GM12878 (cell line): ENCODE results near the gene MRPL22. TPM values are rescaled to one million over a fixed set of nuclear protein-coding genes. Genes with fewer than 3 reads are reported as not detected.

Experiments used
- ATAC-seq: fragments of 200-7000 bp; cut with Tn5 transposase; 3 replicates; pipeline ENCODE4 v1.9.1; 2020; ENCODE audit warnings: mild to moderate bottlenecking, moderate library complexity
- BruUV-seq: library from RNA; stranded (reverse); fragments of 400-500 nt; replicated peaks from 2 replicates; lab custom pipeline; 2021; lab: Mats Ljungman, UMichigan
- CTCF ChIA-PET: fragments of 300-600 bp; sonication (Branson Sonifier 250); formaldehyde crosslinking; extraction: SDS; loops from one replicate; lab custom pipeline; 2021; ENCODE audit warnings: inconsistent platforms; lab: Yijun Ruan, JAX
- POLR2A ChIA-PET: fragments of 350-600 bp; formaldehyde crosslinking; extraction: SDS; loops from one replicate; lab custom pipeline; 2021; ENCODE audit warnings: inconsistent platforms; lab: Charles Lee
- RAD21 ChIA-PET: fragments of 300-600 bp; sonication (Branson Sonifier 250); formaldehyde crosslinking; loops from one replicate; lab custom pipeline; 2023; ENCODE audit warnings: antibody characterized with exemption; ENCODE audit not compliant: unreplicated experiment; lab: Charles Lee
- SMC1A ChIA-PET: fragments of 300-600 bp; sonication (Branson Sonifier 250); formaldehyde crosslinking; loops from one replicate; lab custom pipeline; 2023; ENCODE audit not compliant: unreplicated experiment, uncharacterized antibody; lab: Charles Lee
- DNase-seq: peaks from one replicate; pipeline ENCODE4 v3.0.0-alpha.2; 2011; ENCODE audit warnings: low read depth, low spot score
- FAIRE-seq: peaks from 3 replicates; lab custom pipeline; 2011; peaks lifted over from hg19 to GRCh38; lab: Jason Lieb, UNC
- H2AFZ ChIP-seq: 2 replicates; pipeline ENCODE4 v1.6.0; 2011; ENCODE audit warnings: low read depth, low read length, control low read depth; ENCODE audit not compliant: control insufficient read depth
- H3K27ac ChIP-seq: 2 replicates; pipeline ENCODE4 v1.5.1; 2011; ENCODE audit warnings: control low read depth; ENCODE audit not compliant: control insufficient read depth, insufficient read depth
- H3K27me3 ChIP-seq, 2 experiments: replicated peaks in 1 of 2; 2 replicates each; pipeline versions ENCODE4 v1.6.0 to v1.6.1; 2011; ENCODE audit warnings: low read length in 1 of 2; ENCODE audit not compliant: control insufficient read depth in 2 of 2, insufficient read depth in 2 of 2
- H3K36me3 ChIP-seq, 2 experiments: 2 replicates each; pipeline ENCODE4 v1.5.1; 2011; ENCODE audit warnings: low read length in 1 of 2; ENCODE audit not compliant: control insufficient read depth in 2 of 2, insufficient read depth in 2 of 2
- H3K4me1 ChIP-seq: 2 replicates; pipeline ENCODE4 v1.6.1; 2011; ENCODE audit warnings: mild to moderate bottlenecking, low read length, moderate library complexity, mixed read lengths; ENCODE audit not compliant: control insufficient read depth, insufficient read depth
- H3K4me2 ChIP-seq: 2 replicates; pipeline ENCODE4 v1.6.0; 2011; ENCODE audit warnings: control low read depth; ENCODE audit not compliant: control insufficient read depth, insufficient read depth
- H3K4me3 ChIP-seq: fragments of 200-600 bp; sonication (generic); 2 replicates; pipeline ENCODE4 v1.5.1; 2016
- H3K79me2 ChIP-seq: 2 replicates; pipeline ENCODE4 v1.6.0; 2011; ENCODE audit warnings: low read length; ENCODE audit not compliant: control insufficient read depth, insufficient read depth
- H3K9ac ChIP-seq: 2 replicates; pipeline ENCODE4 v1.8.0; 2011; ENCODE audit warnings: low read length, control low read depth, mixed read lengths; ENCODE audit not compliant: control insufficient read depth, insufficient read depth
- H3K9me3 ChIP-seq: replicated peaks from 3 replicates; pipeline ENCODE4 v1.5.1; 2011; ENCODE audit warnings: mild to moderate bottlenecking, low read length; ENCODE audit not compliant: control insufficient read depth, insufficient read depth
- H4K20me1 ChIP-seq: 2 replicates; pipeline ENCODE4 v1.6.0; 2011; ENCODE audit not compliant: control insufficient read depth, insufficient read depth
- IRF4 ChIP-seq: IDR thresholded peaks from 2 replicates; pipeline ENCODE4 v1.6.1; 2011; ENCODE audit warnings: low read depth, low read length
- JUNB ChIP-seq: IDR thresholded peaks from 2 replicates; pipeline ENCODE4 v1.6.1; 2016; ENCODE audit warnings: antibody characterized with exemption, mild to moderate bottlenecking
- RUNX3 ChIP-seq: IDR thresholded peaks from 2 replicates; pipeline ENCODE4 v1.6.1; 2012; ENCODE audit warnings: low read length, inconsistent platforms
- TCF12 ChIP-seq: IDR thresholded peaks from 2 replicates; pipeline ENCODE4 v1.6.1; 2011; ENCODE audit warnings: low read depth, mild to moderate bottlenecking, low read length
- ZNF217 ChIP-seq: fragments of 450-650 bp; IDR thresholded peaks from 2 replicates; pipeline ENCODE4 v1.6.1; 2017; ENCODE audit warnings: antibody characterized with exemption, mild to moderate bottlenecking
- WGBS: methylation state at CpG from one replicate; pipeline ENCODE4 v1.1.6; 2016; ENCODE audit warnings: low lambda C conversion rate; ENCODE audit not compliant: insufficient replicate concordance, insufficient coverage; ENCODE audit errors: missing lambda C conversion rate; 5-methylcytosine and 5-hydroxymethylcytosine counted together
- in situ Hi-C: fragments of 300-500 bp; cut with MboI; formaldehyde crosslinking; loops from 9 replicates; pipeline ENCODE4 v1.14.3; 2018; ENCODE audit warnings: mixed read lengths
- intact Hi-C: fragments of 100-400 bp; cut with micrococcal nuclease; formaldehyde crosslinking; loops from one replicate; pipeline ENCODE4 v1.14.2; 2022; ENCODE audit not compliant: unreplicated experiment
- polyA plus RNA-seq, 11 experiments: library from polyadenylated mRNA; depleted of rRNA in 4 of 11; unstranded in 6 of 11; stranded (reverse) in 5 of 11; fragments of >200 nt; fragmentation: Nextera tagmentation in 4 of 11; fragmentation: Illumina TruSeq in 1 of 11; extraction: Ambion mirVana in 4 of 11; extraction: Trizol in 1 of 11; gene quantifications; 1 replicate in 1 of 11; 2 replicates in 10 of 11; pipeline versions ENCODE4 v1.2.1 to v1.2.3, GENCODE V29; 2011 to 2016; ENCODE audit warnings: inconsistent platforms in 2 of 11, missing spikeins in 2 of 11, low read depth in 1 of 11
- total RNA-seq, 4 experiments: library from RNA; depleted of rRNA in 3 of 4; stranded (reverse); fragments of >200 nt in 3 of 4; fragmentation: Illumina TruSeq in 1 of 4; extraction: Trizol in 1 of 4; gene quantifications; 2 replicates each; pipeline versions ENCODE4 v1.2.1 to v1.2.3, GENCODE V29; 2013 to 2021

The MRPL22 gene
- total and polyA plus RNA-seq, 10 of the 15 experiments (the other 5 are each of a cell fraction or from before 2014, with no cell fraction given) = 29.7 to 318 (median 93.4) TPM

GRCh38 chr5:155017610-155018009, 76.7 kb downstream of the MRPL22 start:
- H3K4me2 ChIP-seq = no peak overlapping the region; the same call in 1 of the 2 replicates
- H3K4me3 ChIP-seq = no peak overlapping the region
- ATAC-seq = peak; percentile 85
- H3K27ac ChIP-seq = no peak overlapping the region
- H3K79me2 ChIP-seq = no peaks in the 10 kb centered on the region
- intact Hi-C loops = no loop called here
- H4K20me1 ChIP-seq = no peaks in the 10 kb centered on the region
- peak; percentile 83 for FAIRE-seq
- RAD21 ChIA-PET = no interaction called here
- POLR2A ChIA-PET = no interaction called here
- no TSS peak for BruUV-seq
- DNase-seq = no peak
- no peak overlapping the region for H3K9ac ChIP-seq
- H2AFZ ChIP-seq = no peak overlapping the region
- SMC1A ChIA-PET = interaction anchor here (1.5 to 1.6 kb wide), 2 partner anchors 10 to 11 kb away, joined by 3 to 4 read pairs; no protein-coding TSS in a partner anchor
- CTCF ChIA-PET = interaction anchor here (1.2 kb wide), 1 partner anchor 45 kb away, joined by 3 read pairs; no protein-coding TSS in a partner anchor
- 0% methylated on average over 2 of the region's 2 CpGs for WGBS
- TF ChIP-seq JUNB (peak; percentile 71), IRF4 (peak; percentile 55; the same call in 1 of the 2 replicates), TCF12 (peak; percentile 57; the same call in 1 of the 2 replicates), ZNF217 (no peak), RUNX3 (0 out of 2 replicates have a peak, but pooled peaks have one; percentile 22)
- no peaks in the 10 kb centered on the region for H3K36me3 ChIP-seq
- in situ Hi-C loops = no loop called here
- no peaks in the 10 kb centered on the region for H3K27me3 ChIP-seq
- no peaks in the 10 kb centered on the region for H3K9me3 ChIP-seq
- no peaks in the 10 kb centered on the region for H3K4me1 ChIP-seq

Other genes with a start within 250 kb of the MRPL22 start
- 54.0 and 63.2 TPM in 2 replicates for gene LARP1, start 185.7 kb upstream of the MRPL22 start, total RNA-seq (2014; rRNA removed)
- 59.8 and 63.1 TPM in 2 replicates for gene LARP1, start 185.7 kb upstream of the MRPL22 start, total RNA-seq (2014; rRNA removed; fragmentation: Illumina TruSeq; extraction: Trizol)
- gene LARP1, start 185.7 kb upstream of the MRPL22 start, total RNA-seq (2021) = 219 and 227 TPM in 2 replicates
- 30.0 and 58.4 TPM in 2 replicates for gene LARP1, start 185.7 kb upstream of the MRPL22 start, polyA plus RNA-seq (2011; rRNA removed)
- gene LARP1, start 185.7 kb upstream of the MRPL22 start, polyA plus RNA-seq (2014; fragmentation: Illumina TruSeq; extraction: Trizol) = 132 and 140 TPM in 2 replicates
- 10 to 100 TPM; 22.6 to 39.3 TPM for gene LARP1, start 185.7 kb upstream of the MRPL22 start, polyA plus RNA-seq (2014; fragmentation: Nextera tagmentation; extraction: Ambion mirVana)
- 83.7 and 90.5 TPM in 2 replicates for gene LARP1, start 185.7 kb upstream of the MRPL22 start, polyA plus RNA-seq (2014; rRNA removed)
- 10 to 100 TPM; 30.0 to 34.3 TPM for gene LARP1, start 185.7 kb upstream of the MRPL22 start, polyA plus RNA-seq (2016; fragmentation: Nextera tagmentation; extraction: Ambion mirVana)
- gene FAXDC2, start 90.5 kb upstream of the MRPL22 start, total RNA-seq (2014; rRNA removed) = 0.05 and 0.17 TPM in 2 replicates
- gene FAXDC2, start 90.5 kb upstream of the MRPL22 start, total RNA-seq (2014; rRNA removed; fragmentation: Illumina TruSeq; extraction: Trizol) = 0.22 and 0.28 TPM in 2 replicates
- 0.32 and 0.38 TPM in 2 replicates for gene FAXDC2, start 90.5 kb upstream of the MRPL22 start, total RNA-seq (2021)
- gene FAXDC2, start 90.5 kb upstream of the MRPL22 start, polyA plus RNA-seq (2011; rRNA removed) = 0.48 and 0.72 TPM in 2 replicates
- gene FAXDC2, start 90.5 kb upstream of the MRPL22 start, polyA plus RNA-seq (2014; fragmentation: Illumina TruSeq; extraction: Trizol) = 0.21 and 0.32 TPM in 2 replicates
- under 1 TPM; 0.13 to 0.32 TPM for gene FAXDC2, start 90.5 kb upstream of the MRPL22 start, polyA plus RNA-seq (2014; fragmentation: Nextera tagmentation; extraction: Ambion mirVana)
- gene FAXDC2, start 90.5 kb upstream of the MRPL22 start, polyA plus RNA-seq (2014; rRNA removed) = 0.42 TPM in 2 replicates
- 1 to 10 TPM; 1.2 to 1.8 TPM for gene FAXDC2, start 90.5 kb upstream of the MRPL22 start, polyA plus RNA-seq (2016; fragmentation: Nextera tagmentation; extraction: Ambion mirVana)
- 33.8 and 49.8 TPM in 2 replicates for gene CNOT8, start 82.4 kb upstream of the MRPL22 start, total RNA-seq (2014; rRNA removed)
- 34.3 and 35.6 TPM in 2 replicates for gene CNOT8, start 82.4 kb upstream of the MRPL22 start, total RNA-seq (2014; rRNA removed; fragmentation: Illumina TruSeq; extraction: Trizol)
- gene CNOT8, start 82.4 kb upstream of the MRPL22 start, total RNA-seq (2021) = 37.5 and 42.4 TPM in 2 replicates
- 48.3 and 76.5 TPM in 2 replicates for gene CNOT8, start 82.4 kb upstream of the MRPL22 start, polyA plus RNA-seq (2011; rRNA removed)
- gene CNOT8, start 82.4 kb upstream of the MRPL22 start, polyA plus RNA-seq (2014; fragmentation: Illumina TruSeq; extraction: Trizol) = 42.6 and 51.0 TPM in 2 replicates
- 10 to 100 TPM; 13.2 to 21.3 TPM for gene CNOT8, start 82.4 kb upstream of the MRPL22 start, polyA plus RNA-seq (2014; fragmentation: Nextera tagmentation; extraction: Ambion mirVana)
- gene CNOT8, start 82.4 kb upstream of the MRPL22 start, polyA plus RNA-seq (2014; rRNA removed) = 31.1 and 34.6 TPM in 2 replicates
- 10 to 100 TPM; 53.7 to 57.1 TPM for gene CNOT8, start 82.4 kb upstream of the MRPL22 start, polyA plus RNA-seq (2016; fragmentation: Nextera tagmentation; extraction: Ambion mirVana)
- gene GEMIN5, start 2.9 kb upstream of the MRPL22 start, total RNA-seq (2014; rRNA removed) = 28.7 and 29.8 TPM in 2 replicates
- gene GEMIN5, start 2.9 kb upstream of the MRPL22 start, total RNA-seq (2014; rRNA removed; fragmentation: Illumina TruSeq; extraction: Trizol) = 23.7 and 24.2 TPM in 2 replicates
- 23.8 and 28.4 TPM in 2 replicates for gene GEMIN5, start 2.9 kb upstream of the MRPL22 start, total RNA-seq (2021)
- gene GEMIN5, start 2.9 kb upstream of the MRPL22 start, polyA plus RNA-seq (2011; rRNA removed) = 11.9 and 14.4 TPM in 2 replicates
- gene GEMIN5, start 2.9 kb upstream of the MRPL22 start, polyA plus RNA-seq (2014; fragmentation: Illumina TruSeq; extraction: Trizol) = 22.3 and 25.2 TPM in 2 replicates
- gene GEMIN5, start 2.9 kb upstream of the MRPL22 start, polyA plus RNA-seq (2014; fragmentation: Nextera tagmentation; extraction: Ambion mirVana) = 1 to 10 TPM; 6.3 to 6.8 TPM
- gene GEMIN5, start 2.9 kb upstream of the MRPL22 start, polyA plus RNA-seq (2014; rRNA removed) = 15.9 and 16.9 TPM in 2 replicates
- gene GEMIN5, start 2.9 kb upstream of the MRPL22 start, polyA plus RNA-seq (2016; fragmentation: Nextera tagmentation; extraction: Ambion mirVana) = 10 to 100 TPM; 26.5 to 26.6 TPM
- 0.05 TPM in 1 of 2 replicates, not detected in the other for gene KIF4B, start 72.7 kb downstream of the MRPL22 start, total RNA-seq (2014; rRNA removed)
- not detected in 2 replicates for gene KIF4B, start 72.7 kb downstream of the MRPL22 start, total RNA-seq (2014; rRNA removed; fragmentation: Illumina TruSeq; extraction: Trizol)
- gene KIF4B, start 72.7 kb downstream of the MRPL22 start, total RNA-seq (2021) = 0.05 TPM in 1 of 2 replicates, not detected in the other
- 0.05 and 0.07 TPM in 2 replicates for gene KIF4B, start 72.7 kb downstream of the MRPL22 start, polyA plus RNA-seq (2011; rRNA removed)
- 0.03 and 0.06 TPM in 2 replicates for gene KIF4B, start 72.7 kb downstream of the MRPL22 start, polyA plus RNA-seq (2014; fragmentation: Illumina TruSeq; extraction: Trizol)
- under 1 TPM in 1 of 2 experiments, not detected in 1; 0.02 TPM for gene KIF4B, start 72.7 kb downstream of the MRPL22 start, polyA plus RNA-seq (2014; fragmentation: Nextera tagmentation; extraction: Ambion mirVana)
- 0.03 TPM in 1 of 2 replicates, not detected in the other for gene KIF4B, start 72.7 kb downstream of the MRPL22 start, polyA plus RNA-seq (2014; rRNA removed)
- gene KIF4B, start 72.7 kb downstream of the MRPL22 start, polyA plus RNA-seq (2016; fragmentation: Nextera tagmentation; extraction: Ambion mirVana) = under 1 TPM; 0.08 to 0.20 TPM